Fibroblast of lung (primary cell): ENCODE results near the gene AGR3. TPM values are rescaled to one million over a fixed set of nuclear protein-coding genes. Genes with fewer than 3 reads are reported as not detected.

ENCODE experiments used
- DNase-seq, 2 donors: peaks; one replicate each; pipeline versions ENCODE4 v3.0.0 to v3.0.0-alpha.2; 2010; ENCODE audit warnings: low read depth in 2 of 2
- H2AFZ ChIP-seq: 2 replicates; pipeline ENCODE4 v1.5.1; 2012; ENCODE audit warnings: low read length, control low read depth, inconsistent platforms
- H3K27ac ChIP-seq: 2 replicates; pipeline ENCODE4 v1.5.1; 2011; ENCODE audit warnings: low read length, control low read depth; ENCODE audit not compliant: insufficient read depth
- H3K27me3 ChIP-seq: 2 replicates; pipeline ENCODE4 v1.5.1; 2011; ENCODE audit warnings: mild to moderate bottlenecking, low read length; ENCODE audit not compliant: control insufficient read depth, insufficient read depth
- H3K36me3 ChIP-seq: 2 replicates; pipeline ENCODE4 v1.5.1; 2011; ENCODE audit warnings: low read length; ENCODE audit not compliant: control insufficient read depth, insufficient read depth
- H3K4me1 ChIP-seq: 2 replicates; pipeline ENCODE4 v1.5.1; 2011; ENCODE audit warnings: low read length; ENCODE audit not compliant: control insufficient read depth, insufficient read depth; ENCODE audit errors: extremely low read depth
- H3K4me2 ChIP-seq: 2 replicates; pipeline ENCODE4 v1.5.1; 2011; ENCODE audit warnings: low read length, control low read depth; ENCODE audit not compliant: insufficient read depth; ENCODE audit errors: extremely low read depth
- H3K4me3 ChIP-seq, 4 experiments: fragments of 200-600 bp in 1 of 4; sonication (generic) in 1 of 4; replicated peaks in 1 of 4; 2 replicates each; pipeline ENCODE4 v1.5.1; 2011 to 2016; ENCODE audit warnings: low read length in 4 of 4, low read depth in 3 of 4, mild to moderate bottlenecking in 3 of 4, control low read depth in 2 of 4, inconsistent platforms in 1 of 4, mixed read lengths in 1 of 4; ENCODE audit not compliant: insufficient read depth in 1 of 4; ENCODE audit errors: control extremely low read depth in 1 of 4
- H3K79me2 ChIP-seq: 2 replicates; pipeline ENCODE4 v1.5.1; 2012; ENCODE audit warnings: mild to moderate bottlenecking, low read length, inconsistent platforms; ENCODE audit not compliant: control insufficient read depth, insufficient read depth
- H3K9ac ChIP-seq: 2 replicates; pipeline ENCODE4 v1.5.1; 2011; ENCODE audit warnings: mild to moderate bottlenecking, low read length, control low read depth; ENCODE audit not compliant: insufficient read depth
- H3K9me3 ChIP-seq: 2 replicates; pipeline ENCODE4 v1.5.1; 2012; ENCODE audit warnings: low read depth, low read length; ENCODE audit not compliant: control insufficient read depth, insufficient read depth
- H4K20me1 ChIP-seq: 2 replicates; pipeline ENCODE4 v1.5.1; 2011; ENCODE audit warnings: low read length; ENCODE audit not compliant: control insufficient read depth, insufficient read depth; ENCODE audit errors: extremely low read depth
- CTCF ChIP-seq, 2 donors: IDR thresholded peaks in 1 of 2; conservative IDR thresholded peaks in 1 of 2; 1 replicate in 1 of 2; 2 replicates in 1 of 2; pipeline ENCODE4 v1.5.1; 2011 to 2012; ENCODE audit warnings: low read length in 2 of 2, control low read depth in 1 of 2, inconsistent platforms in 1 of 2, low read depth in 1 of 2, mild to moderate bottlenecking in 1 of 2
- EZH2 ChIP-seq: IDR thresholded peaks from 2 replicates; pipeline ENCODE4 v1.5.1; 2012; ENCODE audit warnings: low read length, control low read depth, mild to moderate bottlenecking; ENCODE audit errors: missing control alignments
- polyA plus RNA-seq, 2 donors: library from polyadenylated mRNA; depleted of rRNA in 1 of 2; stranded (reverse) in 1 of 2; unstranded in 1 of 2; fragments of >200 nt; gene quantifications; 2 replicates each; pipeline ENCODE4 v1.2.1, GENCODE V29; 2011 to 2012; ENCODE audit warnings: missing spikeins in 1 of 2
- total RNA-seq: library from RNA; depleted of rRNA; stranded (reverse); fragments of >200 nt; gene quantifications from 2 replicates; pipeline ENCODE4 v1.2.1, GENCODE V29; 2014

AGR3 gene
- total and polyA plus RNA-seq, 2 donors (not counting 1 experiment from before 2014, with no cell fraction given): not detected

DNA sequence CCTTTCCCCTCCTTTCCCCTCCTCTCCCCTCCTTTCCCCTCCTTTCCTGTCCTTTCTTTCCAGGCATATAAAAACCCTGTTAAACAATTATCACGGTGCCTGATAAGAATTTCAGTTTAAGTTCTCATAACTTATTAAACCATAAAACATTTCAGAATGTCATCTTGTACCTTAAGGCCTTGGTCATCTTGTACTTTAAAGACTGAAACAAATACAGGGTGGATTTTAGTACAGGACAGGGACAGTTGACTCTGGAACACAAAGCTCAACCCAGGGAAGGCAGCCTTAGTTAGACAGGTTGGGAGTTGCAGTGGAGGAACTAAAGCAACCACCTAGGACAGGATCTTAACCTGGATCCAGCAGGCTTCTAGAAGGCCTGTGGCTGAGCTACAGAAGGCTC is 1.2 kb downstream of the AGR3 start:
- Histone ChIP-seq H4K20me1 (no peaks in the 10 kb centered on the region), H3K4me1 (no peaks in the 10 kb centered on the region), H3K27me3 (no peaks in the 10 kb centered on the region), H3K9me3 (no peaks in the 10 kb centered on the region), H3K4me3 (no peak overlapping the region), H3K4me2 (no peak overlapping the region), H2AFZ (no peak overlapping the region), H3K9ac (no peak overlapping the region), H3K36me3 (no peaks in the 10 kb centered on the region), H3K27ac (no peak overlapping the region), H3K79me2 (no peaks in the 10 kb centered on the region)
- DNase-seq: no peak
- TF ChIP-seq EZH2 (no peak), CTCF (conservative IDR thresholded peaks at IDR 0.05 in 1 of 2, IDR thresholded peaks at IDR 0.05 in 1 of 2; ENCODE audit: low read depth in 1 of 2, low read length in 2 of 2) (no peak)

DNA sequence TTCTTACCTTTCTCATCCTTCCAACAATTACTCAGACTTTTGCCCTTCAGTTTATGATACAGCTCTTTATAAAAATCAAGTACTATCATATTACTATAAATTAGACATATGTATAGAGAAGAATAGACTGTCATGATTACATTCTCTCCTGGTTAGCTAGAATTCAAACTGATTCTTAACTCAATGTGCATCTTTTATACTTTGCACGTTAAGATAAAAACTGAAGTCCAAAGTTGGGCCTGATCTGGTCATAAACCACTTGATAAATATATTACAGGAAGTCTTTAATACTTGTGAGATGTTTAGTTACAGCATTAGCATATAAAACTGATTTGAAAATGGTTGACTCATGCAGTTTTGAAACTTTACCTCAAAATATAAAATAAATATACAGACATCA is 2.6 kb downstream of the AGR3 start:
- Histone ChIP-seq H4K20me1 (no peaks in the 10 kb centered on the region), H3K4me2 (no peak overlapping the region), H3K36me3 (no peaks in the 10 kb centered on the region), H2AFZ (no peak overlapping the region), H3K9me3 (no peaks in the 10 kb centered on the region), H3K27ac (no peak overlapping the region), H3K4me3 (no peak overlapping the region), H3K4me1 (no peaks in the 10 kb centered on the region), H3K27me3 (no peaks in the 10 kb centered on the region), H3K79me2 (no peaks in the 10 kb centered on the region), H3K9ac (no peak overlapping the region)
- no peak for DNase-seq
- TF ChIP-seq EZH2: no peak
- no peak for TF ChIP-seq CTCF (conservative IDR thresholded peaks at IDR 0.05 in 1 of 2, IDR thresholded peaks at IDR 0.05 in 1 of 2; ENCODE audit: low read depth in 1 of 2, low read length in 2 of 2)

- H4K20me1 ChIP-seq: no peaks in the 10 kb centered on the region
- no peaks in the 10 kb centered on the region for H3K79me2 ChIP-seq
- no peak for DNase-seq
- H3K4me2 ChIP-seq: no peak overlapping the region
- H3K4me3 ChIP-seq: no peak overlapping the region
- H2AFZ ChIP-seq: no peak overlapping the region
- H3K27ac ChIP-seq: no peak overlapping the region
- no peaks in the 10 kb centered on the region for H3K36me3 ChIP-seq
- no peaks in the 10 kb centered on the region for H3K27me3 ChIP-seq
- no peaks in the 10 kb centered on the region for H3K4me1 ChIP-seq
- TF ChIP-seq EZH2 (no peak), CTCF (conservative IDR thresholded peaks at IDR 0.05 in 1 of 2, IDR thresholded peaks at IDR 0.05 in 1 of 2; ENCODE audit: low read depth in 1 of 2, low read length in 2 of 2) (no peak)
- H3K9ac ChIP-seq: no peak overlapping the region
- no peaks in the 10 kb centered on the region for H3K9me3 ChIP-seq
Observed at GRCh38 chr7:16875861-16876260, 5.9 kb downstream of the AGR3 start.
